ENCODE data around the gene ANKRD13B. TPM values are rescaled to one million over a fixed set of nuclear protein-coding genes. Genes with fewer than 3 reads are reported as not detected.
A peak's percentile ranks its signal among the peaks of the same experiment; 100 is the strongest.

ANKRD13B gene
- total RNA-seq, 1 experiment from 2014 or later, result 17.9 TPM

DNA sequence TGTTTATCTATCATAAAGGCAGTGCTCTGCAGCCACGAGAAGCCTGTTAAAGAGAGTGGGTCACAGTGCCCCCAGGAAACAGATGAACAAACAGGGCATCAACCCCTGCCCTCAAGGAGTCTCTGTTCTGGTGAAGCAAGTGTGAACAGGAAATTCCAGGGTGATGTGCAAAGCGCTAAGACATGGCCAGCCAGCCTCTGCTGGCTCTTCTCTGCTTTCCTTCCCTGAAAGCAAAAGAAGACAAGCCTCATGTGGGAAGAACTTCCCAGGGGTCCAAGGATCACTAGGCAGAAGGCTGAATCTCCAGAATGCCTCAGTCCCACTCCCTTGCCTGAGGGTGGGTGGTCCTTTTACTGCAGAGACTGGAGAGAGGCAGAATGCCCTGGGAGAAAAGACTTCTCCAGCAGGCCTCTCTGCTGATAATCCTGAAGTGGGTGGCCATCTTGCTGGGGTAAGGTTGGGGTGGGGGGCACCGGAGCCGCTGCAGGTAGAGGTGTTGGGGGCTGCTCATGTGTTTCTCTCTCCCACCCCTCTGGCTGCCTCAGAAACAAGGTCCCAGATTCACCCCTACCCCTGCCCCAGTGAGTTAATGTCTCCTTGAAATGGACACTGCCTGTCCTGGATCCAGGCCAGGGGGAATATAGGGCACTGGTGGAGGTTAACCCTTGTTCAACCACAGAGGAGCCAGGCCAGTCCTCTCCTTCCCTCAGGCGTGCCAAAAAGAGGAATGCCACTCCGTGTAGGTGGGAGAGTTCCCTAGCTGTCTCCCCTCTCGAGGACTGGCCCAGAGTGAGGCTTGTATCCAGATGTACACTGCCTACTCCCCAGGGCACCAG, 2.4 kb downstream of the ANKRD13B start:
- TF ChIP-seq, protein P1, sequence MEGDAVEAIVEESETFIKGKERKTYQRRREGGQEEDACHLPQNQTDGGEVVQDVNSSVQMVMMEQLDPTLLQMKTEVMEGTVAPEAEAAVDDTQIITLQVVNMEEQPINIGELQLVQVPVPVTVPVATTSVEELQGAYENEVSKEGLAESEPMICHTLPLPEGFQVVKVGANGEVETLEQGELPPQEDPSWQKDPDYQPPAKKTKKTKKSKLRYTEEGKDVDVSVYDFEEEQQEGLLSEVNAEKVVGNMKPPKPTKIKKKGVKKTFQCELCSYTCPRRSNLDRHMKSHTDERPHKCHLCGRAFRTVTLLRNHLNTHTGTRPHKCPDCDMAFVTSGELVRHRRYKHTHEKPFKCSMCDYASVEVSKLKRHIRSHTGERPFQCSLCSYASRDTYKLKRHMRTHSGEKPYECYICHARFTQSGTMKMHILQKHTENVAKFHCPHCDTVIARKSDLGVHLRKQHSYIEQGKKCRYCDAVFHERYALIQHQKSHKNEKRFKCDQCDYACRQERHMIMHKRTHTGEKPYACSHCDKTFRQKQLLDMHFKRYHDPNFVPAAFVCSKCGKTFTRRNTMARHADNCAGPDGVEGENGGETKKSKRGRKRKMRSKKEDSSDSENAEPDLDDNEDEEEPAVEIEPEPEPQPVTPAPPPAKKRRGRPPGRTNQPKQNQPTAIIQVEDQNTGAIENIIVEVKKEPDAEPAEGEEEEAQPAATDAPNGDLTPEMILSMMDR (IDR thresholded peaks at IDR 0.05; ENCODE audit: unreplicated experiment), result no peak
- Mint-ChIP-seq H3K9me3 (ENCODE audit: unreplicated experiment) (no peaks in the 10 kb centered on the region), H3K4me3 (ENCODE audit: unreplicated experiment) (peak overlapping the region; percentile 82), H3K36me3 (ENCODE audit: insufficient read depth, unreplicated experiment) (peaks cover 2% of the 10 kb centered on the region), H3K27me3 (ENCODE audit: insufficient read depth, unreplicated experiment) (no peaks in the 10 kb centered on the region), H3K27ac (ENCODE audit: low read depth, unreplicated experiment) (no peak overlapping the region), H3K4me1 (ENCODE audit: insufficient read depth, unreplicated experiment) (peaks cover 4% of the 10 kb centered on the region)
- DNase-seq (ENCODE audit: unreplicated experiment), result no peak
- intact Hi-C loops (cut with micrococcal nuclease), result no loop called here
- no TSS peak for BruUV-seq (replicated peaks)
- ChIA-PET POLR2A (interaction anchor here (1.2 to 4.8 kb wide), 3 partner anchors 14 to 45 kb away, joined by 6 to 32 read pairs (median 11); no protein-coding TSS in a partner anchor), CTCF (interaction anchor here (1.2 to 5.0 kb wide), 4 partner anchors 12 to 24 kb away, joined by 3 to 57 read pairs (median 4); partner anchors contain the start of genes ABHD15 and TP53I13)

DNA sequence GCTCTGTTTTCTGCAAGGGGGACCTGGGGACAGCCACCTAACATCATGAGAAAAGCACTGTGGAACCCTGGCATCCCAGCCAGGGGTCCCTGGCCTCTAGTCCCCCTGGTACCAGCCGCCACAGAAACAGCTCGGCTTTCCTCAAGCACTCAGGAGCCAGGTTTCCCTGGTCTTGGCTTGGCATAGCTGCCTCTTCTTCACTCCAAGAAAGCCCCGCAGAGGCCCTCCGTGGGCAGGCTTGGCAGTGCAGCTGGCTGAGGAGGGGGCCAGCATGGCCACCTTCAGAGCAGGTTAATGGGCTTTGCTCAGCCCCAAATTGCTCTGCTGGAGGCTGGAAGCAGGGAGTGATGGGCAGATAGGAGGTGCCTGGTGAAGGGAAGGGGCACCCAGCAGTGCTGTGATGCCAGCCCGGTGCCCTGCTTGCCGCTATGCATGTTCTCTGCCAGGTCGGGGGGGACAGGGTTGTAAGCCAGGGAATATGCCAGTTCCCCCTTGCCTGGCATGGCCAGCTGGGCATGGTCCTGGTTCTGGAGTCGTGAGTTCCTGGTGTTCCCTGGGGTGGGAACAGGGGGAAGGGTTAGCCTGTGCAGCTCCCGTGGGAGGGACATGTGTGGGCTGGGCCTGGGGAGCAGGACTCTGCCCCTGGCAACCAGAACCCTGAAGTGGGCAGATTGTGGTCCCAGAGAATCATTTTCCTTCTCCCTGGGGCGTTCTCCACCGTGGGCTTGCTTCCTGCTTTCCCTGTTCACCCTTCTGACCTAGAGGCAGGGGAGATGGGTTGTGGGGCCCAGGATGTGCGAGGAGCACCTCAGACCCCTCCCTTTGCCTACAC, 3.2 kb downstream of the ANKRD13B start:
- CTCF ChIA-PET, result no interaction called here
- no peaks in the 10 kb centered on the region for H3K4me1 Mint-ChIP-seq (ENCODE audit: insufficient read depth, unreplicated experiment)
- H3K27ac Mint-ChIP-seq (ENCODE audit: low read depth, unreplicated experiment), result no peak overlapping the region
- no peaks in the 10 kb centered on the region for H3K27me3 Mint-ChIP-seq (ENCODE audit: insufficient read depth, unreplicated experiment)
- TF ChIP-seq, protein P1 (IDR thresholded peaks at IDR 0.05; ENCODE audit: unreplicated experiment), result no peak
- BruUV-seq (replicated peaks), result no TSS peak
- H3K9me3 Mint-ChIP-seq (ENCODE audit: unreplicated experiment), result no peaks in the 10 kb centered on the region
- H3K36me3 Mint-ChIP-seq (ENCODE audit: insufficient read depth, unreplicated experiment), result no peaks in the 10 kb centered on the region
- POLR2A ChIA-PET, result no interaction called here
- DNase-seq (ENCODE audit: unreplicated experiment), result no peak
- no peak overlapping the region for H3K4me3 Mint-ChIP-seq (ENCODE audit: unreplicated experiment)
- intact Hi-C loops (cut with micrococcal nuclease), result no loop called here

DNA sequence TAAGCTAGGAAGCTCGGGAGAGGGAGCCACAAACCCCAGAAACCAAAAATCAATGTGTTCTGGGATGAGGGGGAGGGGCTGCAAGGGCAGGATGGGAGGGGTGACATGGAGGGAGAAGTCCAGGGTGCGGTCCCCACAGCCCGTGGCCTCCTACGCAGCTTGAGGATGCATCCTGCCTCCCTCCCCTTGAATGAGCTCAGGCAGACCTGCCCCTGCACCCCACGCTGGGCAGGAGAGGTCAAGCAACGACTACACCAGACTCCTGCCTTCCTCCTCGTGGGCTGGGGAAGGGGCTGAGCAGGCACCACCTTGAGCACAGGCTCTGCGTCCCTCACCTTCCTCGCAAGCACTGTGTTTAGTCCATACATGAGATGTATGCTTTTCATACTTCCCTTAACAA, 3.9 kb downstream of the ANKRD13B start:
- intact Hi-C loops (cut with micrococcal nuclease), result no loop called here
- POLR2A ChIA-PET, result no interaction called here
- H3K27ac Mint-ChIP-seq (ENCODE audit: low read depth, unreplicated experiment), result no peak overlapping the region
- CTCF ChIA-PET, result interaction anchor here (0.6 to 0.7 kb wide), 2 partner anchors 16 to 17 kb away, joined by 3 to 4 read pairs; no protein-coding TSS in a partner anchor
- DNase-seq (ENCODE audit: unreplicated experiment), result no peak
- H3K27me3 Mint-ChIP-seq (ENCODE audit: insufficient read depth, unreplicated experiment), result no peaks in the 10 kb centered on the region
- H3K9me3 Mint-ChIP-seq (ENCODE audit: unreplicated experiment), result no peaks in the 10 kb centered on the region
- H3K36me3 Mint-ChIP-seq (ENCODE audit: insufficient read depth, unreplicated experiment), result no peaks in the 10 kb centered on the region
- TF ChIP-seq, protein P1 (IDR thresholded peaks at IDR 0.05; ENCODE audit: unreplicated experiment), result no peak
- no peaks in the 10 kb centered on the region for H3K4me1 Mint-ChIP-seq (ENCODE audit: insufficient read depth, unreplicated experiment)
- BruUV-seq (replicated peaks), result no TSS peak
- no peak overlapping the region for H3K4me3 Mint-ChIP-seq (ENCODE audit: unreplicated experiment)

Data from MCF 10A (cell line).